ENCODE data around the gene RASAL1.

- no peak for TF ChIP-seq CTCF (IDR thresholded peaks at IDR 0.05)
- TF ChIP-seq POLR2A (IDR thresholded peaks at IDR 0.05): no peak
- TF ChIP-seq POLR2AphosphoS5 (IDR thresholded peaks at IDR 0.05): no peak
Measured at GRCh38 chr12:113086249-113087164, 49.1 kb downstream of the RASAL1 start.
